HG03565 (cell line): Measurements from ENCODE around the gene TBC1D13.
"Not testable (repeated sequence)": the region's sequence is repeated elsewhere in the genome, so short reads cannot be mapped to it uniquely, and the experiment has no call there.

Experiments used
- ATAC-seq: cut with Tn5 transposase; IDR thresholded peaks from one replicate; pipeline ENCODE4 v1.9.1; 2021; ENCODE audit warnings: mild to moderate bottlenecking, moderate library complexity; ENCODE audit not compliant: unreplicated experiment

TBC1D13 gene

DNA sequence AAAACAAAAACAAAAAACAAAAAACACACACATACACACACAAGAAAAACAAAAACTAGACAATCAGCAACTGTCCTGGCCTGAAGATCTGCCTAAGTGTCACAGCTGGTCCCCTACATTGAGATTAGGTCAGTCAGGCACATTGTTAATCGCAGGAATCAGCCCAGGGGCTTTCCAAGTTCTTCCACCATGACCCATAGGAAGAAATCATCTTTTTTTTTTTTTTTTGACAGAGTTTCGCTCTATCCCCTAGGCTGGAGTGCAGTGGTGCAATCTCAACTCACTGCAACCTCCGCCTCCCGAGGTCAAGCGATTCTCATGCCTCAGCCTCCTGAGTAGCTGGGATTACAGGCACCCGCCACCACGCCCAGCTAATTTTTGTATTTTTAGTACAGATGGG lies 56.1 kb downstream of the TBC1D13 start:
- not testable (repeated sequence) for ATAC-seq

DNA sequence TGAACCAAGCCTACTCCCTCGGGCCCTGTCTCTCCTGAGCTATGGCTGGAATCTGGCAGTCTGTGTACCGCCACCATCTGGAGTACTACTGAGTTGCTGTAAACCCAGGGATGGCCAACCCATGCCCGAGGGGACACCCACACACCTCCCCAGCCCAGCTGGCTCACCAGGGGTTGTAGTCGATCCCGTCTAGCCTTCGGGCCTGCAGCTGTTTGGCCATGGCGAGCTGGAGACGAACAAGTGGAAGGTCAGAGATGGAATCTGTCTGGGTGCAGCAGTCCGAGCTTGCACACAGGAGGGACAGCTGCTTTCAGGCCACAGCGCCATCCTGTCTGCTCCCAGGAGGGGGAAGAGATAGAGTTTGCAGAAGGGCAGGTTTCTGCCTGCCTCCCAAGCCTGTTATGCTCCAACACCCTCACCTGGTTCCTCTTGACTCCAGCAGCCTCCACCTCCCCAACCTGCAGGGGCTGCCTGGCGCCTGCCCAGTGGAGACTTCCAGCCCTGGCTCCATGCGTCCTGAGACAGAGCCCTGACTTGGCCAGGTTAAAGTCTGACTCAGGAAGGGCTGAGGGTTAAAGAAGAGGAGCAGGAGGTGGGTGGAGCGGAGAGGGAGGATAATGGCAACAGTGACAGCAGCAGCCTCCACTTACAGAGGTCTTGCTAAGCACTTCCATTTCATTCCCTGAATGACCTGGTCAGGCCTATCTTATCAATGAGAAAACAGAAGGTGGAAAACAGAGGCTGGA lies 58.3 kb downstream of the TBC1D13 start:
- ATAC-seq: no peak

DNA sequence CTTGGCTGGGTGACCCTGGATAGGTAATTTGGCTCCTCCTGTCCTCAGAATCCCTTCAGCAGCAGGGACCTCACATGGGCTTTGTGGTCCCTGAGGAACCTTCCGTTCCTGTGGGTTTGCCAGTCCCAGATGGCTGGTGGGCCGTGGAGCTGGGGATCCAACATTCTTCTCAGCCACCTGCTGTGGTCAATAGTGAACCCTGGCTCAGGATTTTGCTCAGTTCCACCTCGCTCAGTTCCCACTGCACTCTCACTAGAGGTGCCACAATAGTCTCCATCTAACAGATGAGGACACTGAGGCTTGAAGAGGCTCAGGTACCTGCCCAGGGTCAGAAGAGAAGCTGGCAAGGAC lies 59.6 kb downstream of the TBC1D13 start:
- no peak for ATAC-seq

DNA sequence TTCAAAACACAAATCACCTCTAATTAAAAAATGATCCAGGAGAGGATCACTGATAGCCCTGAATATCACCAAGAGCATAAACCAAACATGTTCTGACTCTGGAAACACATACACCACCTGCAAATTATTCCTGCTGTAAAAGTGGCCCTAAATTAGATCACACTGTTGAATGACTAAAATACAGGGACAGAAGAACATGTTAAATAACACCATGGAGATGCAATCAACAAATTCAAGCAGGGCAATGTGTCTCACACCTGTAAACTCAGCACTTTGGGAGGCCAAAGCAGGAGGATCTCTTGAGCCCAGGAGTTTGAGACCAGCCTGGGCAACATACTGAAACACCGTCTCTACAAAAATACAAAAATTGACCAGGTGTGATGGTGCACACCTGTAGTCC lies 60.8 kb downstream of the TBC1D13 start:
- no peak for ATAC-seq

DNA sequence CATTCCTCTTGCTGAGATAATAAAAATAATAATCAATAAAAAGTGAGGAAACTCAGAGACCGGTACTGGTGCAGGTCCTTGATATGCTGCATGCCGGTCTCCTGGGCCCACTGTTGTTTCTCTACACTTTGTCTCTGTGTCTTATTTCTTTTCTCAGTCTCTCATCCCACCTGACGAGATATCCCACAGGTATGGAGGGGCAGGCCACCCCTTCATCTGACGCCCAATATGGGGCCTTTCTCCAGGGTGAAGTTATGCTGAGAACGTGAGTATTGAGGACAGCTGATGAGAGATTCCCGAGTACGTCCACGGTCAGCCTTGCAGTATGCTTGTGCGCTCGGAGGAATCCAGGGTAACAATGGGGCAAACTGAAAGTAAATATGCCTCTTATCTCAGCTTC lies 64.0 kb downstream of the TBC1D13 start:
- not testable (repeated sequence) for ATAC-seq

DNA sequence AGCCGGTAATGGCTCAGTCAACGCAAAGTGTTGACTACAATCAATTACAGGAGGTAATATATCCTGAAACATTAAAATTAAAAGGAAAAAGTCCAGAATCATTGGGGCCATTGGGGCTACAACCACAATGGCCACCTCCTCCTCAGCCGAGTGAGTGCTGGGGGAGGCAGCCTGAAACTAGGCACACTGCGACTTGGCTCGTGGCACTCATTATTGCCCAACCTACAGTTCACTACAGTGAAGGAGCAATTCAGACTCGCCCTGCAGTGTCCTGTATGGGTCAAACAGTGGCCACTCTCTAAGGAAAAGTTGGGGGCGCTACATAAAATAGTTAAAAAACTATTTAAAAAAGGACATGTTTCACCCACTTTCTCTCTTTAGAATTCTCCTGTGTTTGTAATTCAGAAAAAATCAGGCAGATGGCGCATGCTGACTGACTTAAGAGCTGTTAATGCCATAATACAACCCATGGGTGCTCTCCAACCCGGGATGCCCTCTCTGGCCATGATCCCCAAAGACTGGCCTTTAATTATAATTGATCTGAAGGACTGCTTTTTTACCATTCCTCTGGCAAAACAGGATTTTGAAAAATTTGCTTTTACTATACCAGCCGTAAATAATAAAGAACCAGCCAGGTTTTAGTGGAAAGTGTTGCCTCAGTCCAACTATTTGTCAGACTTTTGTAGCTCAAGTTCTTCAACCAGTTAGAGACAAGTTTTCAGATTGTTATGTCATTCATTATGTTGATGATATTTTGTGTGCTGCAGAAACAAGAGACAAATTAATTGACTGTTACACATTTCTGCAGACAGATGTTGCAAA lies 64.9 kb downstream of the TBC1D13 start:
- ATAC-seq: not testable (repeated sequence)

DNA sequence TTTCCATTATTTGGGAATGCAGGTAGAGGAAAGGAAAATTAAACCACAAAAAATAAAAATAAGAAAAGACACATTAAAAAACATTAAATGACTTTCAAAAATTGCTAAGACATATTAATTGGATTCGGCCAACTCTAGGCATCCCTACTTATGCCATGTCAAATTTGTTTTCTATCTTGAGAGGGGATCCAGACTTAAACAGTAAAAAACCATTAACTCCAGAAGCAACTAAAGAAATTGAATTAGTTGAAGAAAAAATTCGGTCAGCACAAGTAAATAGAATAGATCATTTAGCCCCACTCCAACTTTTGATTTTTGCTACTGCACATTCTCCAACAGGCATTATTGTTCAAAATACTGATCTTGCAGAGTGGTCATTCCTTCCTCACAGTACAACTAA lies 65.6 kb downstream of the TBC1D13 start:
- ATAC-seq: not testable (repeated sequence)

DNA sequence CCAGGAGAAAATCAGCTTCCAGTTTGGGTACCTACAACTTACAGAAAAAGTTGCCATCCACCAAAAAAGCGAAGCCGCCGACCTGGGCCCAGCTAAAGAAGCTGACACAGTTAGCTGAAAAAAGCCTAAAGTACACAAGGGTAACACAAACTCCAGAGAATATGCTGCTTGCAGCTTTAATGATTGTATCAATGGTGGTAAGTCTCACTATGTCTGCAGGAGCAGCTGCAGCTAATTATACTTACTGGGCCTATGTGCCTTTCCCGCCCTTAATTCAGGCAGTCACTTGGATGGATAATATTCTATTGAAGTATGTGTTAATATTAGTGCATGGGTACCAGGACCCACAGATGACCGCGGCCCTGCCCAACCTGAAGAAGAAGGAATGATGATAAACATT lies 67.4 kb downstream of the TBC1D13 start:
- ATAC-seq: not testable (repeated sequence)

DNA sequence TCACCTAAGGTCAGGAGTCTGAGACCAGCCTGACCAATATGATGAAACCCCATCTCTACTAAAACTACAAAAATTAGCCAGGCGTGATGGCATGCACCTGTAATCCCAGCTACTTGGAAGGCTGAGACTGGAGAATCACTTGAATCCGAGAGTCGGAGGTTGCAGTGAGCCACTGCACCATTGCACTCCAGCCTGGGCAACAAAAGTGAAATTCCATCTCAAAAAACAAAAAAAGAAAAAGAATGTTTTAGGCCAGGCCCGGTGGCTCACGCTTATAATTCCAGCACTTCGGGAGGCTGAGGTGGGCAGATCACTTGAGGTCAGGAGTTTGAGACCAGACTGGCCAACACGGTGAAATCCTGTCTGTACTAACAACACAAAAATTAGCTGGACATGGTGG lies 71.4 kb downstream of the TBC1D13 start:
- ATAC-seq: not testable (repeated sequence)
